SK-N-SH (cell line): ENCODE results near the gene KRT16. TPM values are rescaled to one million over a fixed set of nuclear protein-coding genes. Genes with fewer than 3 reads are reported as not detected.

Experiments
- CTCF ChIA-PET: fragments of 300-600, 350-600 bp; formaldehyde crosslinking; extraction: SDS; loops from one replicate; lab custom pipeline; 2021; lab: Yijun Ruan, JAX
- POLR2A ChIA-PET: fragments of 350-600 bp; sonication (Branson Sonifier 250); formaldehyde crosslinking; extraction: SDS; loops from one replicate; lab custom pipeline; 2020; ENCODE audit warnings: antibody characterized with exemption, inconsistent platforms; lab: Yijun Ruan, JAX
- DNase-seq: peaks from one replicate; pipeline ENCODE4 v3.0.0; 2012
- H2AFZ ChIP-seq: fragments of 200-600 bp; sonication (generic); 2 replicates; pipeline ENCODE4 v1.8.1; 2016; ENCODE audit warnings: antibody characterized with exemption, mild to moderate bottlenecking, low read depth
- H3F3A ChIP-seq: fragments of 200-600 bp; sonication (generic); replicated peaks from 2 replicates; pipeline ENCODE3; 2016; ENCODE audit warnings: antibody characterized with exemption, mild to moderate bottlenecking; ENCODE audit not compliant: insufficient read depth
- H3K27ac ChIP-seq, 2 experiments: fragments of 200-500 bp in 1 of 2; fragments of 200-600 bp in 1 of 2; sonication (Bioruptor generic) in 1 of 2; sonication (generic), shearing (Covaris generic) in 1 of 2; 2 replicates each; pipeline versions ENCODE4 v1.5.1 to v1.6.1; 2014 to 2016; ENCODE audit warnings: low read depth in 2 of 2, inconsistent platforms in 1 of 2, low read length in 1 of 2, mild to moderate bottlenecking in 1 of 2, mixed read lengths in 1 of 2
- H3K27me3 ChIP-seq: fragments of 200-600 bp; sonication (generic), shearing (Covaris generic); 2 replicates; pipeline ENCODE4 v1.6.1; 2016; ENCODE audit warnings: mixed run types; ENCODE audit not compliant: insufficient read depth
- H3K36me3 ChIP-seq, 2 experiments: fragments of 200-500 bp in 1 of 2; fragments of 200-600 bp in 1 of 2; sonication (Bioruptor generic) in 1 of 2; sonication (generic) in 1 of 2; replicated peaks in 1 of 2; 2 replicates each; pipeline versions ENCODE3 to v1.5.1; 2014 to 2016; ENCODE audit warnings: low read length in 1 of 2, mild to moderate bottlenecking in 1 of 2; ENCODE audit not compliant: insufficient read depth in 2 of 2, control insufficient read depth in 1 of 2
- H3K4me1 ChIP-seq, 2 experiments: fragments of 200-500 bp in 1 of 2; fragments of 200-600 bp in 1 of 2; sonication (Bioruptor generic) in 1 of 2; sonication (generic), shearing (Covaris generic) in 1 of 2; 2 replicates each; pipeline versions ENCODE4 v1.5.1 to v1.6.1; 2014 to 2016; ENCODE audit warnings: low read depth in 1 of 2, low read length in 1 of 2, mixed run types in 1 of 2; ENCODE audit not compliant: insufficient read depth in 2 of 2, control insufficient read depth in 1 of 2
- H3K4me2 ChIP-seq: fragments of 200-600 bp; sonication (generic), shearing (Covaris generic); 2 replicates; pipeline ENCODE4 v1.6.1; 2017; ENCODE audit warnings: mixed run types
- H3K4me3 ChIP-seq, 2 experiments: fragments of 200-500 bp in 1 of 2; fragments of 200-600 bp in 1 of 2; sonication (Bioruptor generic) in 1 of 2; sonication (generic), shearing (Covaris generic) in 1 of 2; 2 replicates each; pipeline versions ENCODE4 v1.5.1 to v1.8.1; 2014 to 2016; ENCODE audit warnings: low read depth in 2 of 2, inconsistent platforms in 1 of 2, low read length in 1 of 2, mild to moderate bottlenecking in 1 of 2, mixed read lengths in 1 of 2, moderate library complexity in 1 of 2
- H3K79me2 ChIP-seq: fragments of 200-600 bp; sonication (generic); 2 replicates; pipeline ENCODE4 v1.8.1; 2017; ENCODE audit warnings: mild to moderate bottlenecking; ENCODE audit not compliant: insufficient read depth
- H3K9ac ChIP-seq: fragments of 200-600 bp; sonication (generic); 2 replicates; pipeline ENCODE4 v1.6.1; 2017; ENCODE audit warnings: mixed run types
- H3K9me2 ChIP-seq: fragments of 200-600 bp; sonication (generic); 2 replicates; pipeline ENCODE4 v1.6.1; 2017; ENCODE audit warnings: mixed run types
- H3K9me3 ChIP-seq: fragments of 200-600 bp; sonication (generic); 2 replicates; pipeline ENCODE4 v1.6.1; 2017; ENCODE audit warnings: mixed run types, mild to moderate bottlenecking, moderate library complexity
- H4K20me1 ChIP-seq: fragments of 200-600 bp; sonication (generic); 2 replicates; pipeline ENCODE4 v1.6.1; 2017; ENCODE audit warnings: mild to moderate bottlenecking, mixed run types; ENCODE audit not compliant: insufficient read depth
- FOXJ3 ChIP-seq: sonication (generic); formaldehyde crosslinking; IDR thresholded peaks from 2 replicates; pipeline ENCODE4 v1.5.1; 2020; ENCODE audit warnings: mild to moderate bottlenecking, missing genetic modification reagents
- RAD21 ChIP-seq: IDR thresholded peaks from 2 replicates; pipeline ENCODE4 v1.6.1; 2012; ENCODE audit warnings: mild to moderate bottlenecking, low read length
- REST ChIP-seq: IDR thresholded peaks from 2 replicates; pipeline ENCODE4 v1.6.1; 2012; ENCODE audit warnings: mild to moderate bottlenecking, low read depth, low read length, moderate library complexity
- RXRA ChIP-seq: IDR thresholded peaks from 2 replicates; pipeline ENCODE4 v1.4.0; 2012; ENCODE audit warnings: low read depth, mild to moderate bottlenecking, borderline replicate concordance
- SMC3 ChIP-seq: IDR thresholded peaks from 2 replicates; pipeline ENCODE4 v1.6.1; 2012; ENCODE audit warnings: low read depth, low read length, improper control_type of control experiment
- USF2 ChIP-seq: fragments of 150-350 bp; IDR thresholded peaks from 2 replicates; pipeline ENCODE4 v1.6.1; 2017; ENCODE audit warnings: antibody characterized with exemption, low read length, low read depth, borderline replicate concordance
- ZBTB33 ChIP-seq: IDR thresholded peaks from 2 replicates; pipeline ENCODE4 v1.4.0; 2012; ENCODE audit warnings: low read depth, borderline replicate concordance
- WGBS: methylation state at CpG from one replicate; pipeline ENCODE4 v1.1.6; 2017; ENCODE audit warnings: low lambda C conversion rate; 5-methylcytosine and 5-hydroxymethylcytosine counted together
- polyA plus RNA-seq, 3 experiments: library from polyadenylated mRNA; depleted of rRNA; stranded (reverse); fragments of >200 nt; gene quantifications; 2 replicates each; pipeline ENCODE4 v1.2.3, GENCODE V29; 2012

The KRT16 gene
- polyA plus RNA-seq, 1 of the 3 experiments (the other 2 are of a cell fraction): not detected

GRCh38 chr17:41654678-41655607 is 42.4 kb upstream of the KRT16 start:
- no peaks in the 10 kb centered on the region for H3K9me3 ChIP-seq
- TF ChIP-seq RAD21: no peak
- no peak for TF ChIP-seq REST
- TF ChIP-seq FOXJ3 (CRISPR knock-in tag): no peak
- no peak for TF ChIP-seq USF2
- no peak for TF ChIP-seq ZBTB33
- TF ChIP-seq RXRA: no peak
- no peak for TF ChIP-seq SMC3
- TF ChIP-seq, all 33 proteins: peak for 0
- Histone ChIP-seq H4K20me1 (no peaks in the 10 kb centered on the region), H3K27me3 (no peaks in the 10 kb centered on the region), H3K9ac (no peak overlapping the region), H3K27ac (no peak overlapping the region), H3K36me3 (no peaks in the 10 kb centered on the region), H3F3A (no peaks in the 10 kb centered on the region), H3K4me3 (no peak overlapping the region), H3K4me2 (no peak overlapping the region), H2AFZ (no peak overlapping the region), H3K4me1 (no peaks in the 10 kb centered on the region; a peak in 1 of 4 replicates), H3K79me2 (no peaks in the 10 kb centered on the region), H3K9me2 (no peaks in the 10 kb centered on the region)
- POLR2A ChIA-PET: no interaction called here
- CTCF ChIA-PET: interaction anchor here (0.5 to 20.6 kb wide), 4 partner anchors 9 to 812 kb away, joined by 3 to 646 read pairs (median 263); no protein-coding TSS in a partner anchor
- DNase-seq: no peak
- WGBS: 80% methylated on average over 10 of the region's 24 CpGs
